Measurements from ENCODE around the gene CYB5D1. TPM values are rescaled to one million over a fixed set of nuclear protein-coding genes. Genes with fewer than 3 reads are reported as not detected.

Gene CYB5D1
- total and polyA plus RNA-seq, 2 experiments from 2014 or later: 12.2 to 14.1 TPM

DNA sequence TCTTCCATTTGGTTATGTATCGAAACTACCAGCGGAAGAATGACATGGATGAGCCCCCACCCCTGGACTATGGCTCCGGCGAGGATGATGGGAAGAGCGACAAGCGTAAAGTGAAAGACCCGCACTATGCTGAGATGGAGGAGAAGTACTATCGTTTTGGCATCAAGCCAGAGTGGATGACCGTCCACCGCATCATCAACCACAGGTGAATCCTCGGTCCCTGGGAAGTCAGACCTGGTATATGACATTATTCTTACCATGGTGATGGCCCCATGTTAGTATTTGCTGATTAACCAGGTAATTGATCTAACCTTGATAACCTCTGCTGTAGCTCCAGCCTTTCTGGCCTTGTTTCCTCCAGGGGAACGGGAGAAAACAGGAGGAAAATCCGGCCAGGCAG, 39.3 kb downstream of the CYB5D1 start:
- TF ChIP-seq, protein P1, sequence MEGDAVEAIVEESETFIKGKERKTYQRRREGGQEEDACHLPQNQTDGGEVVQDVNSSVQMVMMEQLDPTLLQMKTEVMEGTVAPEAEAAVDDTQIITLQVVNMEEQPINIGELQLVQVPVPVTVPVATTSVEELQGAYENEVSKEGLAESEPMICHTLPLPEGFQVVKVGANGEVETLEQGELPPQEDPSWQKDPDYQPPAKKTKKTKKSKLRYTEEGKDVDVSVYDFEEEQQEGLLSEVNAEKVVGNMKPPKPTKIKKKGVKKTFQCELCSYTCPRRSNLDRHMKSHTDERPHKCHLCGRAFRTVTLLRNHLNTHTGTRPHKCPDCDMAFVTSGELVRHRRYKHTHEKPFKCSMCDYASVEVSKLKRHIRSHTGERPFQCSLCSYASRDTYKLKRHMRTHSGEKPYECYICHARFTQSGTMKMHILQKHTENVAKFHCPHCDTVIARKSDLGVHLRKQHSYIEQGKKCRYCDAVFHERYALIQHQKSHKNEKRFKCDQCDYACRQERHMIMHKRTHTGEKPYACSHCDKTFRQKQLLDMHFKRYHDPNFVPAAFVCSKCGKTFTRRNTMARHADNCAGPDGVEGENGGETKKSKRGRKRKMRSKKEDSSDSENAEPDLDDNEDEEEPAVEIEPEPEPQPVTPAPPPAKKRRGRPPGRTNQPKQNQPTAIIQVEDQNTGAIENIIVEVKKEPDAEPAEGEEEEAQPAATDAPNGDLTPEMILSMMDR (IDR thresholded peaks at IDR 0.05; ENCODE audit: poor library complexity): no peak
- TF ChIP-seq EZH2 (IDR thresholded peaks at IDR 0.05; ENCODE audit: borderline replicate concordance) (no peak), EZH2phosphoT487 (IDR thresholded peaks at IDR 0.05; ENCODE audit: low read depth, severe bottlenecking, unreplicated experiment) (no peak)

DNA sequence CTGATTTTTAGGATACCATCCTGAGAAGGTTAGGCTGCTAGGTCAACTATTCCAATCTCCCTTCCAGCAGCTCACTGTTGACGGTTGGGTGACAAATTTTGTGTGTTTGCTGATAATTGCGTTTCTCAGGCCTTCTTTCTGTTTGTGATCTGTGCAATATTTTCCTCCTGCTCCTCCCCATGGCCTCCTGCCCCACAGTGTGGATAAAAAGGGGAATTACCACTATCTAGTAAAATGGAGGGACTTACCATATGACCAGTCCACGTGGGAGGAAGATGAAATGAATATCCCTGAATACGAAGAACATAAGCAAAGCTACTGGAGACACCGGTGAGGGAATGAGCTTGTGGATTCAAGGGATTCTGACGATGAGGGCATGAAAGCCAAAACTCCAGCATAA, 40.0 kb downstream of the CYB5D1 start:
- Histone ChIP-seq H2AFZ (no peak overlapping the region), H3K27me3 (no peaks in the 10 kb centered on the region), H3K27ac (no peak overlapping the region), H3K9me2 (replicated peaks; ENCODE audit: insufficient read depth) (no peaks in the 10 kb centered on the region), H3K4me3 (no peak overlapping the region), H4K20me1 (ENCODE audit: insufficient read depth, poor library complexity, severe bottlenecking) (no peaks in the 10 kb centered on the region), H3K4me2 (no peak overlapping the region), H3K36me3 (replicated peaks; ENCODE audit: insufficient read depth, low read depth) (no peaks in the 10 kb centered on the region), H3K4me1 (ENCODE audit: insufficient read depth) (no peaks in the 10 kb centered on the region), H3K9me3 (ENCODE audit: low read depth) (no peaks in the 10 kb centered on the region), H3K79me2 (peaks cover 1% of the 10 kb centered on the region)
- peak; percentile 55 for DNase-seq (ENCODE audit: low spot score)
- 59% methylated on average over 6 of the region's 6 CpGs for WGBS (ENCODE audit: low lambda C conversion rate, missing lambda C conversion rate)
- TF ChIP-seq, protein P1 (IDR thresholded peaks at IDR 0.05; ENCODE audit: poor library complexity): peak; percentile 41
- TF ChIP-seq EZH2phosphoT487 (IDR thresholded peaks at IDR 0.05; ENCODE audit: low read depth, severe bottlenecking, unreplicated experiment): no peak

More for the DNA sequence above, 39.3 kb downstream of the CYB5D1 start:
- Histone ChIP-seq H3K36me3 (replicated peaks; ENCODE audit: insufficient read depth, low read depth) (no peaks in the 10 kb centered on the region), H3K27ac (no peak overlapping the region), H3K4me3 (no peak overlapping the region), H4K20me1 (ENCODE audit: insufficient read depth, poor library complexity, severe bottlenecking) (no peaks in the 10 kb centered on the region), H3K79me2 (peaks cover 6% of the 10 kb centered on the region), H2AFZ (no peak overlapping the region), H3K27me3 (no peaks in the 10 kb centered on the region), H3K9me2 (replicated peaks; ENCODE audit: insufficient read depth) (no peaks in the 10 kb centered on the region), H3K4me2 (no peak overlapping the region), H3K4me1 (ENCODE audit: insufficient read depth) (no peaks in the 10 kb centered on the region), H3K9me3 (ENCODE audit: low read depth) (no peaks in the 10 kb centered on the region)
- 89% methylated on average over 13 of the region's 13 CpGs for WGBS (ENCODE audit: low lambda C conversion rate, missing lambda C conversion rate)
- DNase-seq (ENCODE audit: low spot score): no peak

DNA sequence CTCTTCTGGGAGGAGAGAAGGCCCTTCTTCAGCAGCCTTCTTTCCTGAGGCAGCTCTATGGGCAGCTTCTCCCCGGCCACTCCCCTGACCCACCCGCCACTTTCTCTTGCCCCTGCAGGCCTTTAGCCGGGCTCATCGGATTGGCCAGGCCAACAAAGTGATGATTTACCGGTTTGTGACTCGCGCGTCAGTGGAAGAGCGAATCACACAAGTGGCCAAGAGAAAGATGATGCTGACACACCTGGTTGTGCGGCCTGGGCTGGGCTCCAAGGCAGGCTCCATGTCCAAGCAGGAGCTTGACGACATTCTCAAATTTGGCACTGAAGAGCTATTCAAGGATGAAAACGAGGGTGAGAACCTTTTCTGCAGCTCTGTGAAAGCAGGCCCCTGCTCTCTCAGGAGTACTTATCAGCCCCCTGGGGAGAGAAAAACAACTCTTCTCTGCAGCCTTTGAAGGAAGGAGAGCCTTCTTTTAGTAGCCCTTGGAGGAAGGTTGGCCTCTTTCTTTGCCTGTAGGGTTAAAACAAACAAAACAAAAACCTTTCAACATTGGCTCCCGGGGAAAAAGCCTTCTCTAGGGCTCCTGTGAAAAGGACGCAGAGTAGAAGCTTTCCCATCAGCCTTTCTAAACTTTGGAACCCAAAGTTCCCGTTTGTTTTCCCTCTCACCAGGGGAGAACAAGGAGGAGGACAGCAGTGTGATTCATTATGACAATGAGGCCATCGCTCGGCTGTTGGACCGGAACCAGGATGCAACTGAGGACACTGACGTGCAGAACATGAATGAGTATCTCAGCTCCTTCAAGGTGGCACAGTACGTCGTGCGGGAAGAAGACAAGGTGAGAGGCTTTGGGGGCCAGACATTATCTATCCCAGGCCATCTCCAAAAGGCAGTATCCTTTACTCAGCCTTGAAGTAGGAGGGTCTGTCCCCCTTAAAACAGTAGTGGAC, 45.6 kb downstream of the CYB5D1 start:
- TF ChIP-seq, protein P1 (IDR thresholded peaks at IDR 0.05; ENCODE audit: poor library complexity): no peak
- TF ChIP-seq EZH2phosphoT487 (IDR thresholded peaks at IDR 0.05; ENCODE audit: low read depth, severe bottlenecking, unreplicated experiment) (no peak), EZH2 (IDR thresholded peaks at IDR 0.05; ENCODE audit: borderline replicate concordance) (no peak)
- no peaks in the 10 kb centered on the region for H3K79me2 ChIP-seq
- no peaks in the 10 kb centered on the region for H3K36me3 ChIP-seq (replicated peaks; ENCODE audit: insufficient read depth, low read depth)
- H3K4me3 ChIP-seq: no peak overlapping the region
- no peak for DNase-seq (ENCODE audit: low spot score)
- H3K9me2 ChIP-seq (replicated peaks; ENCODE audit: insufficient read depth): no peaks in the 10 kb centered on the region
- H2AFZ ChIP-seq: no peak overlapping the region
- H4K20me1 ChIP-seq (ENCODE audit: insufficient read depth, poor library complexity, severe bottlenecking): no peaks in the 10 kb centered on the region
- H3K4me2 ChIP-seq: no peak overlapping the region
- no peaks in the 10 kb centered on the region for H3K9me3 ChIP-seq (ENCODE audit: low read depth)
- no peaks in the 10 kb centered on the region for H3K4me1 ChIP-seq (ENCODE audit: insufficient read depth)
- 75% methylated on average over 22 of the region's 22 CpGs for WGBS (ENCODE audit: low lambda C conversion rate, missing lambda C conversion rate)
- no peak overlapping the region for H3K27ac ChIP-seq
- no peaks in the 10 kb centered on the region for H3K27me3 ChIP-seq
